ENCODE measurements around the gene RALGPS1.

The RALGPS1 gene

DNA sequence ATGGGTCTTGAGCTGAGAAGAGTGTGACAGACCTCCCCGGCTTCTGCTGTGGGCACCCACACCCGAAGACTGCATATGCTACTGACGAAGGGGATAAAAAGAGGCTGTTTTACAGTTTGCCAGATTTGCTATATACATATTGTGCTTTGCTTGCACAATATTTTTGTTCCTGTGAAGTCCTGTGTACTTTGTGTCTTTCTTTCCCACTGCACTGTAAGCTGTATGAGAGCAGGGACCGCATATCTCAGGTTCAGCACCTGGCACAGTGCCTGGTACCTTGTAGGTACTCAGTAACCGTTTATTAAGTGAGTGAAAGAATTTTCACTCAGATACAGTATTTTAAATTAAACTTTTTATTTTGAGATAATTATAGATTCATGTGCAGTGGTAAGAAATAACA, 341.7 kb downstream of the RALGPS1 start:
- no peaks in the 10 kb centered on the region for H4K20me1 ChIP-seq (ENCODE audit: insufficient read depth, low read length)
- no peaks in the 10 kb centered on the region for H3K36me3 ChIP-seq (replicated peaks; ENCODE audit: low read depth, low read length)
- H3K4me1 ChIP-seq (ENCODE audit: low read length): no peaks in the 10 kb centered on the region
- no peak for TF ChIP-seq CTCF (IDR thresholded peaks at IDR 0.05; ENCODE audit: low read depth, low read length)
- TF ChIP-seq EZH2phosphoT487 (IDR thresholded peaks at IDR 0.05; ENCODE audit: low read depth): no peak
- no peak overlapping the region for H2AFZ ChIP-seq (ENCODE audit: low read depth, low read length)
- no peaks in the 10 kb centered on the region for H3K27me3 ChIP-seq (ENCODE audit: low read depth, low read length)
- no peaks in the 10 kb centered on the region for H3K79me2 ChIP-seq (ENCODE audit: low read length)
- H3K4me2 ChIP-seq (ENCODE audit: low read length): no peak overlapping the region
- no peaks in the 10 kb centered on the region for H3K9me3 ChIP-seq (ENCODE audit: insufficient read depth, low read length)
- H3K9ac ChIP-seq (ENCODE audit: low read length): no peak overlapping the region
- no peak overlapping the region for H3K4me3 ChIP-seq (ENCODE audit: low read length)
- no peak overlapping the region for H3K27ac ChIP-seq (ENCODE audit: low read length)

DNA sequence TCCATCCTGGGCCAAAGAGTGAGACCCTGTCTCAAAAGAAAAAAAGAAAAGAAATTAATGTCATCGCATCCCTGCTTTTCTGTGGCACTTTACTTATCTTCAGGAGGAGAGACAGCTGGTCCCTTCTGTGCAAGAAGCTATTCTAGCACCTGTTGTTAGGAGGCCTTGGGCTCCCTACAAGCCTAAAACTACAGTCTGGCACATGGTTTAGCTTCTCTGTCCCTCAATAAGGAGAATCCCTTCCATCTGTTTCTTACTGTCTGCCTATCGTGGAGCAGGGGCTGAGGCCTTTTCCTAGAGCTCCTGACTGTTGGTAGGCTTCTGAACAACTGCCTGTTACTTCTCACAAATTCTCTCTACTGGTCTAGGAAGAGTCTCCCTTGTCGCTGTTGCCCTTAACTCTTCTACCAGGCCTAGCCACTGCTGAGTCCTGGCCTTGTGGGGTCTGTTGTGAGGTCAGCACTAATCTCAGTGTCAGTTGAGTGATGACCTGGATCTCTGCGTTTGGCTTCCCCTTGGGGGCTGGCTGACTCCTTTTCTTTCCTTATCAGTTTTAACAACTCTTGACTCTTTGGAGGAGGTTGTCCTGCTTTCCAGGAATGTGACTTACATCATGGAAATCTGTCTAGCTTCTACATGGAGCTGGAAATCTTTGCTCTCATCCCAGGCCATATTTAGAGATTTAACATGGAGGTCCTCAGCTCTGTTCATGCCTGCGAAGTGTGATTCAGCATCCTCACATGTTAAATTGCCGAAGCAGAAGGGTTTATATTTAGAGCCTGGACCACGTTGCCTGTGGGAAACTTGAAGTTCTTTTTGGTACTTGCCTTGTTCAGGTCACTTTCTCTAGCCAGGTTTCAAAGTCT, 344.3 kb downstream of the RALGPS1 start:
- TF ChIP-seq EZH2phosphoT487 (IDR thresholded peaks at IDR 0.05; ENCODE audit: low read depth) (no peak), CTCF (IDR thresholded peaks at IDR 0.05; ENCODE audit: low read depth, low read length) (no peak)
- H3K4me2 ChIP-seq (ENCODE audit: low read length): no peak overlapping the region

DNA sequence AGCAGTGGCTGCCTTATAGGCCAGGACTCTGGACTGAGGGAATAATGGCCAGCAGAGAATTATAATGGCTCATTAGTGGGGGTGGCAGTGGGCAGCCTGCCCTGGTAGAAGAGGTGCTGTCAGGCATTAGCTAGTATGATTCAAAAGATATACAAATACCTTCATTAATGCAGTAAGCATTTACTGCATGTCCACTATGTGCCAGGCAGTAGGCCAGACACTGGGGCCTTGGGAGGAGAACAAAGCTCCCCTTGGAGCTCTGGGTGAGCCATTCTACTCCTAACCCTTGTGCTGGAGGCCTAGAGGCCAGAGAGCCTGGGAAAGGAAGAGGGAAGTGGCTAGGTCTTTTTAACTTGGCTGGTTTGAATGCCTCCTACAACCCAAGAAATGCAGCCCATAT, 348.0 kb downstream of the RALGPS1 start:
- peaks cover under 1% of the 10 kb centered on the region for H3K4me1 ChIP-seq (ENCODE audit: low read length)
- no peak overlapping the region for H3K27ac ChIP-seq (ENCODE audit: low read length)
- no peaks in the 10 kb centered on the region for H3K36me3 ChIP-seq (replicated peaks; ENCODE audit: low read depth, low read length)
- no peak overlapping the region for H3K4me2 ChIP-seq (ENCODE audit: low read length)
- no peaks in the 10 kb centered on the region for H3K9me3 ChIP-seq (ENCODE audit: insufficient read depth, low read length)
- no peak overlapping the region for H2AFZ ChIP-seq (ENCODE audit: low read depth, low read length)
- H3K79me2 ChIP-seq (ENCODE audit: low read length): no peaks in the 10 kb centered on the region
- no peak overlapping the region for H3K9ac ChIP-seq (ENCODE audit: low read length)
- no peaks in the 10 kb centered on the region for H3K27me3 ChIP-seq (ENCODE audit: low read depth, low read length)
- TF ChIP-seq CTCF (IDR thresholded peaks at IDR 0.05; ENCODE audit: low read depth, low read length) (no peak), EZH2phosphoT487 (IDR thresholded peaks at IDR 0.05; ENCODE audit: low read depth) (no peak)
- H4K20me1 ChIP-seq (ENCODE audit: insufficient read depth, low read length): no peaks in the 10 kb centered on the region
- no peak overlapping the region for H3K4me3 ChIP-seq (ENCODE audit: low read length)

More for the DNA sequence above, 344.3 kb downstream of the RALGPS1 start:
- no peak overlapping the region for H3K9ac ChIP-seq (ENCODE audit: low read length)
- no peaks in the 10 kb centered on the region for H3K27me3 ChIP-seq (ENCODE audit: low read depth, low read length)
- no peaks in the 10 kb centered on the region for H3K36me3 ChIP-seq (replicated peaks; ENCODE audit: low read depth, low read length)
- no peaks in the 10 kb centered on the region for H4K20me1 ChIP-seq (ENCODE audit: insufficient read depth, low read length)
- no peak overlapping the region for H3K27ac ChIP-seq (ENCODE audit: low read length)
- H3K4me1 ChIP-seq (ENCODE audit: low read length): no peaks in the 10 kb centered on the region
- no peak overlapping the region for H2AFZ ChIP-seq (ENCODE audit: low read depth, low read length)
- H3K79me2 ChIP-seq (ENCODE audit: low read length): no peaks in the 10 kb centered on the region
- H3K4me3 ChIP-seq (ENCODE audit: low read length): no peak overlapping the region
- H3K9me3 ChIP-seq (ENCODE audit: insufficient read depth, low read length): no peaks in the 10 kb centered on the region

DNA sequence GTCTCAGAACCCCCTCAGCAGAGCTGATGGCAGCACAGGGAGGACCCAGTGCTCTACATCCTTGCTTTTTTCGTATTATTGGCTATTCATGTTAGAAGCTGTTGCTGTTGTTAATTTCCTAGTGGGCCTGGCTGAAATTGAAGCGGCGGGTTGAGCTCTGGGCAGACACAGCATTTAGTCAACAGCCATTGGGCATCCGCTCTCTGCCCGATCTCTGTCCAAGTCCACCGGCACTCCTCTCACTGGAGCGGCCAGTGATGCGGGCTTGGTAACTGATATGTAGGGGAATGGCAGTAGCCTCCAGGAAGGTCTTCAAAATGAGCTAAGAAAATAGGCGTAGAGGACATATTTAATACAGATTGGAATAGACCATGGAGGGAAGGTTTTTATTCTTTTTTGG, 348.7 kb downstream of the RALGPS1 start:
- Histone ChIP-seq H3K9ac (ENCODE audit: low read length) (no peak overlapping the region), H3K79me2 (ENCODE audit: low read length) (no peaks in the 10 kb centered on the region), H3K4me1 (ENCODE audit: low read length) (peaks cover 7% of the 10 kb centered on the region), H3K4me2 (ENCODE audit: low read length) (no peak overlapping the region), H3K4me3 (ENCODE audit: low read length) (no peak overlapping the region), H3K27me3 (ENCODE audit: low read depth, low read length) (no peaks in the 10 kb centered on the region), H3K9me3 (ENCODE audit: insufficient read depth, low read length) (no peaks in the 10 kb centered on the region), H2AFZ (ENCODE audit: low read depth, low read length) (no peak overlapping the region), H3K36me3 (replicated peaks; ENCODE audit: low read depth, low read length) (no peaks in the 10 kb centered on the region), H3K27ac (ENCODE audit: low read length) (no peak overlapping the region), H4K20me1 (ENCODE audit: insufficient read depth, low read length) (no peaks in the 10 kb centered on the region)
- no peak for TF ChIP-seq CTCF (IDR thresholded peaks at IDR 0.05; ENCODE audit: low read depth, low read length)
- TF ChIP-seq EZH2phosphoT487 (IDR thresholded peaks at IDR 0.05; ENCODE audit: low read depth): no peak

Data from OCI-LY3 (cell line).